GM19238 (cell line): ENCODE data around the gene CA12.

Experiments
- DNase-seq: peaks from one replicate; pipeline ENCODE4 v3.0.0; 2011; ENCODE audit warnings: low spot score; ENCODE audit not compliant: insufficient read length

The CA12 gene

DNA sequence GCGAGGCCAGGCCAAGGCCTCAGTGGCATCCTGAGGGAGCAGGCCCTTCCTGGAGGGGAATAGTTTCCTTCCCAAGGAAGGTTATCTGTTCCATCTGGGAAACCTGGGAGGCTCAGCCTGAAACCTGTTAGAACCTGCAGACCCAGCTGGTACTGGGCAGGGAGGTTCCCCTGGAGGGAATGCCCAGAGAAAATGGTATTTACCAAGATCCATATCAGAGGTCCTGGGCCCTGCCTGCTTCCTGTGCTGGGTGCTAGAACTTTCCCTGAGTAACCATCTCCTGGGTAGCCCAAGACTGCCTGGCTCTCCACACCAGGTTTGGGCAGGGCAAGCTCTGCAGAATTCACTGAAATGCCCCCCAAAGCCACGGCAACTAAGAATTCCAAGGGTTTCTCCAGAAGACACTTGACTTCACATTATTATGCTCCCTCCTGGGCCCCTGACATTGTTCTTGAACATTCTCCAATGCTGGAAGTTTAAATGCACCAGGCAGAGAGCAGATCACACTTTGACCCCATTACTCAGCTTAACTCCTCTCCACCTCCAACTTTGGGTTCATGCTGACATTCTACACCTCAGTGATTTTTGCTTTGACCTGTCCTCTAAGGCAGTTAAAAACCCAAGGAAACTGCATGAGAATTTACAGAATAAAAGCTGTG lies 2.0 kb downstream of the CA12 start:
- no peak for DNase-seq

DNA sequence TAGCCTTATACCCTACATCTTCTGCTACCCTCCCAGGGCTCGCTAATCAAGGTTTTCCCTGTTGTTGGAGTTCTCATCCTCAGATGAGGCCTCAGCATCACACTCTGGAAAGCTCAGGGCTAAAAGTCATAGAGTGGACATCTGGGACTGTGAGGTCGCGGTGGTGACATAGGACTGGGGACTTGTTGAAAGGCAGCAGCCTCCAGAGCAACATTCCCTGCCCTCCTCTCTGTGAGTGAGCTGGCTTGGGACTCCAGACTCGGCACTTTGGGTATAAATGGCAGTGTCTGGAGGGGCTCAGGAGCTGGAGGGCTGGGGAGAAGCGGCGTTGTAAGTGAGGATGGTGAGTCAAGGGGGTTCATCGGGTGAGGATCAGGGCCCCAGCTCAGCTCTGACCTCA lies 2.7 kb downstream of the CA12 start:
- no peak for DNase-seq

DNA sequence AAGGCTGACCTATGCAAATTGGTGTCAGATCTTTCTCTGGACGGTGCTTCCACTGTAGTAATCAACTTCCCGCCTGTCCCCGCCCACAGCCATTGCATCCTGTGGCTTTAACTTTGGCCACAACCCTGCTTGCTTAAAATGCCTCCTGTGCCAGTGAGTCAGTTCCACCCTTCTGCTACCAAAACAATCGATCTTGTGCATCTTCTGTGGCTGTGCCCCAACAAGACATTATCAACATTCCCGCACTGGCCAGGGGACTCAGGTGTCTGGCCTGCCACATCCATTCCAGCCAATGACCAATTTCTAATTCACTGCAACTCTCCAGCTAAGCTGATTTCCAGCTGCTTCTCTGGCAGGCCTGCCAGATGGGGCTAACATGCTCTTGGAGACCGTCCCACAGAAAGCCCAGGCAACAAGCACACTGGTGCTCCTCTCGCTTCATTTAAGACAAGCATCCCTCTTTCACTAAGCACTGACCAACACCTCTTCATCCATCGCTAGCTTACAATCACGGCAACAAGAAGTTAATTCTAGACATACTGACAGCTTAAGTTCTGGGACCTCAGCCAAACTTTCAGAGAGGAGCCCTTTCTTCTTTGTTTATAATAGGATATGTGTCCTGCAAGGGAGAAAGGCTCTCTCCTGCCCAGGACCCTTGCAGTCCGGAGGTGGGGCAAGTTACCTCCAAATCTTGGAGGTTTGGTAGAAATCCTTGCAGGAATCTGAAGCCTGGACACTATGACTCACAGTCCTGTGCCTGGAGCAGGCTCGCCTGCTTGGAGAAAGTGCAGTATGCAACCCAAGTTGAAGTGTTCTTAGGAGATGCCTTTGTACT lies 6.7 kb downstream of the CA12 start:
- no peak for DNase-seq

DNA sequence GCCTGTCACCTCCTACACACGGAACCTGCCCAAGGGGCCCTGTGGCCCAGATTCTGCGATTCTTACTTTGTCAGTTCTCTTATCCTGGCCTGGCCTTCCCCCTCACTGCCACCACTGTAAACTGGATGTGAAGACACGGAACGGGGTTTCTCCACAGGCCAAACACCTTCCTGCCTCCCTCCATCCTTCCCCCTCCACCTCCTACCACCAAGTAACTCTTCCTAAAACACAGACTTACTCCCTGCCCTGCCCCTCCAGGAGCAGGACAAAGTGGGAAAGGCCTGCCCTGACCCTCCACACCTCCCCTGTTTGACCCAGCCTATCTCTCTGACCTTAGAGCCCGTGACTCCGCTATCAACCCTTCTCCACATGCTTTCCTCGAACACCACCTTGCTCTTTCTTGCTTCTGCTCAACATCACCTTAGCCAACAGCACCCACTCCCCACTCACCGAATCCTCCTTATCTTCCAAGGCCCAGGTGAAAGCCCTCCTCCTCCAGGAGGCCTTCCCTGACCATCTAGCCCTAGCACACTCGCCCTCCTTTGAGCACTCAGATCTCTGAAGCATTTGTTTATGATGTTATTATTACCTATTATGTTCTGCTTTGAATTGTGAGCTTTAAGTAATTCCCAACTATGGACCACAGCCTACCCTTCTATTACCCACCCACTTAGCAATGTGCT lies 7.6 kb downstream of the CA12 start:
- no peak for DNase-seq

DNA sequence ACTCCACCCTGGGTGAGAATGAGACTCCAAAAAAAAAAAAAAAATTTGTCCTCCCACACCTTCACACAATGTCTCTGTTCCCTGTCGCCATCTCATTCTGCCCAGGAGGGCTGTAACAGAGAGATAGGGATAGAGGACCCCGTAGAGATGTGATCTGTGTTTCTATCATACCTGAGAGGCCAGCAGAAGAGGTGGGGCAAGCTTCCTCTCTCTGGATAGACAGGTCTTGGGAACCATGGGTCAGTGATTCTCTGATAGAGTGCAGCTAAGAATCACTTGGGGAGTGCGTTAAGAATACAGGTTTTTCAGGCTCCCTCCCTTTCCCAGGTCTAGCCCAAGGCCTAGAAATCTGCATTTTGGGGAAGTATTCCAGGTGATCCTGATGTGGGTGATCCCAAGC lies 8.3 kb downstream of the CA12 start:
- no peak for DNase-seq

DNA sequence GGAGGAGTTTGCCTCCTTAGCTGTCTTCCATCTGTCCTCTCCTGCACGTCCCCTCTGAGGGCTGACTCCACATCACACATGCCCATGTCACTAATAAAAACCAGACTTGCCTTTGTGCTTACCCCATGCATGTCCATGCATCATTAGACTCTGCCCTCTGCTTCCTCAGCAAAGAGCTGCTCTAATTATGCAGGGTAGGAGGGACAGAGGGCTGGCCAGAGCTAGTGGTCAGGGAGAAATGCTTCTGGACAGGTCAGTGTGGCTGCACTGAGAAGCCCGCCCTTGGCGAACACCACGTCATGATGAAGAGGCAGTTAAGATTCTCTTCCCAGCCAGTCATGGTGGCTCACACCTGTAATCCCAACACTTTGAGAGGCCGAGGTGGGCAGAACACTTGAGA lies 8.9 kb downstream of the CA12 start:
- no peak for DNase-seq

DNA sequence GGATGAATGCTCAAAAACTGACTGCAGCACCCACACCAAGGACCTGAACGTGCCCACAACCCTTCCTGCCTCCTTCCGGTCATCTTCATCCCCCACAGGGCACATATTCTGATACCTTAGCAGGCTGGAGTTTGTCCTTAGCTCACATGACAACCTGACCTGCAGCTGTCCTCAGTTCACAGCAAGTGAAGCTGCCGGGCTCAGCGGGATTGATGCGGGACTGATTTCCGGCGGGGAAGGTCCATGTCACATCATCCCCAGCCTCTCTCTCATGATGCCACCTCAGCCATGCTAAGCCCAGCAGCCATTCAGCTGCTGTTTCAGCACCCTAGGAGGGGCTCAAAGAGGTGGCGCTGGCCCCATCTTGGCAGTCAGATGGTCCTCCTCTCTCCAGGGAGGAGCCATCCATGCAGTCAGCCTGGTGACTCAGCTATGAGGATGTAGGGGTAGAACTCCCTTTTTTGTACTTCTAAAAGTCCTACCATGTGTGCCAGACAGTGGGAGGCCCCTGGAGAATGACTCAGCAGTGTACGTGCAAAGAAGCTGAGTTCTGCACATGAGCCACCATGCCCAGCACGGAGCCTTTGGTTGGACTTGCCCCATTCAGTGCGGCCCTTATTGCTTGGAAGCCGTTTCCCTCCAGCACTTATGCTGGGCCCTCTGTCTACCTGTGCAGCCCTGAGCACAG lies 9.5 kb downstream of the CA12 start:
- DNase-seq: no peak

DNA sequence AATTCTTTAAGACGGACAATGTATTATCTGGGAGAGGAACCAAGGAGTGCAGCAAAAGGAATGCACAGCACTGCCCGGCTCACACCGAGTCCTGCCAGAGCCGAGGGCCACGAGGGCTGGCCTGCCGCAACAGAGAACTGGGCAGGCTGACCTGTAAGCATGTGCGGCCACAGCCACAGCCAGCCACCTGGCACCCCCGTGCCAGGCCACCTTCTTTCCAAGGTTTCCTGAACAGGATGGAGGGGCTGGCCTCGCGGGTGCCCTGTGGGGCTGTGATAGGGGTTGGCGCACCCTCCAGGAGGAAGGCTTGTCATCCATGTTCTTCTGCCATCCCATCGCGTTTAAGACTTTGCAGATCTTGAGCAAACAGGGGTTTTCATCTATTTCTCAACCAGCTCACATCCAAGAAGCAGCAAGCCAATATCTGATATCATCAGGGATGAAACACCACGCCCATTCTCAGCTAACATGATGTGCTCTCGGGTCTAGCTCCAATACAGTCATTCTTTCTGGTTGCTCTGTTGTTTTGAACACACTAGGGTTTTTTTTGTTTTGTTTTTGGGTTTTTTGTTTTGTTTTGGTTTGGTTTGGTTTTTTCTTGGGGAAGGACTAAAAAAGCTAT lies 10.2 kb downstream of the CA12 start:
- DNase-seq: no peak

DNA sequence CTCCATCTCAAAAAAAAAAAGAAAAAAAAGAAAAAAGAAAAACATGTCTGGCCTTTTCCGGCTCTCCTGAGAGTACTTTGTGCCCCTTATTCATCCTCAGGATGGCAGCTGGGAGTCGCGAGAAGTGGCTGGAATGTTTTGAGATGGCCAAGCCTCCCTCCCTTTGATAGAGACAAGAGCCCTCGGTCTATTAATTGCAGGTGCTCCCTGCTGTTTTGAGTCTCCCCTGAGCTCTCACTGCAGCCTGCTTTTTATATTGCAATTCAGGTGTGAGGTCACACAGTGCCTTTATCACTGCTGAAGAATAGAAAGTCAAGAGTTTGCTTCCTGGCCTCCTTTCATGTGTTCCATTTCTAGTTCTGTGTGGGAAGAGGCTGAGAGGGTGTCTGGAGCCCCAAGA lies 10.9 kb downstream of the CA12 start:
- no peak for DNase-seq

DNA sequence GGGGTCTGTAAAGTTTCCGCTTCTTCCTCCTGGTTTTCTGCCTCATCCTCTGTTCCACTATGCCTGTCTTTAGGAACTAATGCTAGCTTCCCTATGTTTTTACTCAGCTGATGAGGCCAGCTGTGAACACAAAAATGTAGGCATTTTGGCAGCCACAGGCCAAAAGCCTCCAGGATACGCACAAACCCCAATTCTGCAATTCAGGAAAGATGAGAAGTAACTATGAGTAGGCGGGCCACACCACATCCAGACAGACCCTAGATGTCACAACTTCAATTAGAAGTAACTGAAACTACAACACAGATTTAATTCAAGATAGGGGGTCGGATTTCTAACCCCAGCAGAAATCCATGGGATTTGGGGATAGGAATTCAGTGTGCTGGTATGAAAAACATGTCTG lies 11.9 kb downstream of the CA12 start:
- no peak for DNase-seq

DNA sequence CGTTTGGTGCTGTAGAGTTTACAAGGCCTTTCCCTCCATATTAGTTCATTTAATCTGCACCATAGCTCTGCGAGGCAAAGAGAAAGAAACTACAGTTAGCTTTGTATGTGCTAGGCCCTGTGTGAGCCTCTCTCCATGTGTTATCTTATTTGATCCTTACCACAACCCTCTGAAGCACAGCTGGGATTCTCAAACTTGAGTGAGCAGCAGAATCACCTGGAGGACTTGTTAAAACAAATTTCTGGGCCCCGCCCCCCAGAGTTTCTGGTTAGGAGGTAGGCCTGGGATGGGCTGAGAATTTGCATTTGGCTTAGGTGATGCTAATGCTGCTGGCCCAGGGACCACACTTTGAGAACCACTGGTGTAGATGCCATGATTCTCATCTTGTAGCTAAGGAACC lies 12.3 kb downstream of the CA12 start:
- no peak for DNase-seq

DNA sequence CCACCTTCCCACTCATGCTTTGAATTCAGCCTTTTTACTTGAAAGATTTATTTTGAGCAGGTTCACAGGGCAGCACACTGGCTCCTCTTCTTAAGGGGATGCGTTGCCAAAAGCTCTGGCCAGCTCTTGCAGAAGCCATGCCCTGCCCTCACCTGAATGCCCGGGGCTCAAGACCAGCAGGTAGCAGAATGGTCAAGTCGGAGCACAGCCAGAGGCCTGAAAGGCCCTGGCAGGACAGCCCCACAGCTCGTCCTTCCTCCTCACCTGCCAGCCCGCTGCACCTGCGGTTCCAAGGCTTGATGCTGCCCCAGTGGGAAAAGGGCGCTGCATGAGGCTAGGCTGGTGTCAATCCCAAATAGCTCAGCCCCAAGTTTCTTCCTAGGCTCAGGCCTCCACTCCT lies 13.1 kb downstream of the CA12 start:
- no peak for DNase-seq

DNA sequence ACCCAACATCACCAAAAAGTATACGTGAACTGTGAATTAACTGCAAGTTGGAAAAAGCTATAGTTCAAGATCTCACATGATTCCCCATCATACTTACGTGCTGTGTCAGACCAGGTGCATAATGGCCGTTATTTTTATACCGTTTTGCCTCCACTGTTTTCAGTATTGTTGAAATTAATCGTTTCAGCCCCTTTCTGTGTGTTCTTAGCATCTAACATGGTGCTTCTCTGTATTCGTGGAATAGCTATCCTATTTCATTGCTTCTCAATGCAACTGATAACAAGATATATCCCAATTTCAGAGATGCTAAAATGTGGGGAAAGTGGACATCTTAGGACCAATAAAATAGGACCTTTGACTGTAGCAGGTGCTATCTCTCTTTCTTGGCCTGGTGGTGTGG lies 13.7 kb downstream of the CA12 start:
- no peak for DNase-seq

DNA sequence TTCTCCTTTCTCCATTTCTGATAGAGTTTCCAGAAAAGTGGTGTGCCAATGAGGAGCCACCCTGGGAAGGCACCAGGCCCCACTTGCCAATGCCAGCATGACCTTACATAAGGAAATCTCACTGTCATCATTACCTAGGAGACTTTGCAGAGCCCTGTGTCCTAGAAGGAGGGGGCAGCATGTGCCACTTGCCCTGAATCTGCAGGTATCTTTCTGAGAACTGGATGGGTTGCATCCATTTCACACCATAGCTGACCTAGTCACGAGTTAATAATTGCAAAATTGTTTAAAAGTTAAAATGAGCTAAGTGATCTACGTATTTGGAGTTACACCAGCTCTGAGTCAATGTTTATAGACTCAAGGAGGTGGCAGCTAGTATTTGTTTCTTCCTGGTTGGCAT lies 14.3 kb downstream of the CA12 start:
- DNase-seq: no peak

DNA sequence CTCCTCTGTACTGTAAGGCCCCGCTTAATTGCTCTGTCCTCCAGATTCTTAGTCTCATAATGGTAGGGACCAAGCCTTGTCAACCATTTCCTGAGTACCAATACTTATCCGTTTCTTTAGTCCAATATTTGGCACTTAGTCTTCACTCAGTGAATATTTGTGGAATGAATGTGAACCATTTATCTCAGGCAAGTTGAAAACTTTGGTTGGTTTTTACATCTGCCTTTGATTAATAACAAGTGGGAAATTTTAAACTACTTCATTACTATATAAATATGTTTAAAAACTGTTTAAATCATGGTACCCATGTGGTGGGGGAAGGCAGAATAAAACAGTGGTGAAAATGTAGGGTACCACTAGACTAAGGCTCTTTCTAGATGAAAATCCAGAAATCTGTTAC lies 15.2 kb downstream of the CA12 start:
- DNase-seq: no peak

DNA sequence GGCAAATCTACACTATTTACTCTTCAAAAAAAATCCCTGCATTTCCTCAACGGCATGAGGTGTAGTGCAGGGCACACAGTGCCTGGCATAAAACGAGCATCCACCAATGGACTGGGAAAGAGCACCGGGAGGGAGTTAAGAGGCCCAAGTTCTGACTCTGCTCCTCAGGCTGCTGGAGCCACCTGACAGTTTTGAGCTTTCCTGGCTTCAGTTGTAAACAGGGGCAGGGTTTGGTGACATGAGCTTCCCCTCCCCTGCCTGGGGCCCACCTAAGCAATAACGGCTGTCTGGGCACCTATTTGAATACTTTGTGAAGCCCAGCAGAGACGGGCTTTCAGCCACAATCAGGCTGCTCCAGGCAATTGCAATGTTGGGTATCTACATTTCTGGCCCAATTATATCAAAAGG lies 16.4 kb downstream of the CA12 start:
- DNase-seq: no peak

DNA sequence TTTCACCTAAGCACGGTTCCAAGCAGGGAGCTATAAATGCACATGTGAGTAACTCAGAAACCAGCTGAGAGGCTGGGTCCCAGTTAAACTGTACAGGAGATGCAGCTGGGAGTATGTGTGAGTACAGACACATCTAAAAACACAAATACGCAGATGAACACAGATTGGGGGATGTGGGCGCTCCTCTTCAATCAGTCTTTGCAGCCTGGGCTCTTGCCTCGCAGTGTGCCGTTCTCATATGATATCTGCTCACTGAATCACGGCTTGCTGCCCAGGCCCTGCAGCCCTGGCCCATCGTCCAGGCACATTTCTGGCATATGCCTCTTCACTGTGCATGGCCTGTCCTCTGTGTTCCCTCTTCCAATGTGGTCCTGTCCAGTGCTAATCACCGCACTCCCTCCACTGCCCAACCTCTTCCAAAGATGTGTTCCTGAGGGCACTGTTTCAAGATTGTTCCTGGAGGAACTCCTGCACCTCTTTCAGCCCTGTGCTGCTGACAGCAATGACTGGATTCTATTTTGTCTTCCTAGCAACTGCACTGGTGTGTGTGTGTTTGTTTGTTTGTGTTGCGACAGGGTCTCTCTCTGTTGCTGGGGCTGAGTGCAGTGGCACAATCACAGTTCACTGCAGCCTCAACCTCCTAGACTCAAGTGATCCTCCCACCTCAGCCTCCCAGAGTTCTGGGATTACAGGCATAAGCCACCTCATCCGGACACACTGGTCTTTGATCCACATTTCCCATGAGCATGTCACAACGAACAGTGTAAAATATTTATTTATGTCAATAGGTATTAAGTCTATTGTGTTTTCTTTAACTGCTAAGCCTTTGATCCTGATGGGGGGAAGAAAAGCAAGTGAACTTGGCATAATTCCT lies 17.0 kb downstream of the CA12 start:
- no peak for DNase-seq

DNA sequence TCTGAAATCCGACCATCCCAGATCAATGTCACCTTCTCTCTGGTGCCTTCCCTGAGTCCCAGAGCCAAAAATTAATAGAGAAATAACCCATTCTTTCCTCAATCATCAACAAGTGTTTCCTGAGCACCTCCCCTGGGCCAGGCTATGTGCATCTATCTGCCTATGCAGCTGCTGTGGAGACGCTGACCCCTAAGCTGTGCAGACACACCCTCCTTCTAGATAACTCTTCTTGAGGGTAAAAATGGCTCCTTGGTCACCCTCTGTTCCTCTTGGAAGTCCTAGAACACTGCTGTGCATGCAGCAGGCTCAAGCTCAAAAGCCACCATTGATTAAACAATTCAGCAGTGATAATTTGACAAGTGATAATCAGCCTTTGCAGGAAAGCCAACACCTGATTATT lies 18.4 kb downstream of the CA12 start:
- no peak for DNase-seq

DNA sequence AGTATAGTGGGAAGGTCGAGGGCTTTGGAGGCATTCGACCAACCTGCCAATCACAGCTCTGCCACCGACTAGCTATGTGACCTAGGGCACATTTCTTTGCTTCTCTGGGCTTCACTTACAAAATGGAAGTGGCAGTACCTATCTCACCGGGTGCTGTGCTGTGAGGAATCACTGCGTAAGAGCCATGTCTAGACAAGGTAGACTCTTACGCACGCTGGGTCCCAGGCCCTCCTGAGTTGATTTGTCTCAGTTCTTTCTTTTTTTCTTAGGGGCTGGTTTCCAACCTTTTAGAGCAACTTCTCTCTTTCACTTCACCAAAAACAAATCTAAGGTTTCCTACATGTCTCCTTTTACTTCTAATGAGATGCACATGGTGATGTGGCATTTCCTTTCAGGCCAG lies 18.8 kb downstream of the CA12 start:
- DNase-seq: no peak

DNA sequence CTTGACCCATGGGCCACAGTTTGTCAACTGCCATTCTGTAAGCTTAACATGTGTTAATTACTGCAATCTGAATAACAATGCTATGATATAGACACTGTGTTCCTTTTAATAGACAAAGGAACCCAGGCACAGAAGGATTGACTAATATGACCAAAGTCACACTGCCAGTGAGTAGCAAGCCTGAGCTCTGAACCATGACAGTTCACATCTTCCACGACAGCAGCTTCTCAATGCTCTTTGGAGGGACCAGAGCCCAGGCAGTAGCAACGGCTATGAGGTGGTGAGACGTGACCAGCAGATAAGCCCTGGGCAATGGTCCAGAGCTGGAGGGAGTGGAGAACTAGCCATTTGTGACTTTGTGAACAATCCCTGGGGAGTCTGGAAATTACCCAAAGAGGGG lies 19.4 kb downstream of the CA12 start:
- no peak for DNase-seq

DNA sequence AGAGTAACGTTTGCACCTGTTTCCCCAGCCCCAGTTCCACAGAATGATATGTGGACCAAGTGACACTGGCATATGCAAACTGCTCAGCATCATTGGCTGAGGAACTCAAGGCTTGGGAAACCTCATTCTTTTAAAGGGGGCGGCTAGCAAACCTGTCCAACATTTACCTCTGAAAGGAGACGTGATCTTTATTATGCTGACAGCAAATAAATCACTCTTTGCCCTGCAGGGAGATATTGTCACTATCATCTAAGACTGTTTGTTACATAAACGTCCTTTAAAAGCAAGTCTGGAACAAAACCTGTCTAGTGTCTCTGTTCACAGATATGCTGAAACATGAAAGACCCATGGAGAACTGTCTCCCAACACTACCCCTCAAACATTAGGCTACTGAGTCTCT lies 21.5 kb downstream of the CA12 start:
- DNase-seq: no peak
